Measurements from ENCODE around the gene OPN4. TPM values are rescaled to one million over a fixed set of nuclear protein-coding genes. Genes with fewer than 3 reads are reported as not detected.

The OPN4 gene
- total and polyA plus RNA-seq, 9 of the 15 experiments (the other 6 are each of a cell fraction or from before 2014, with no cell fraction given) = not detected

GRCh38 chr10:86691333-86692022 is 37.1 kb downstream of the OPN4 start:
- ChIA-PET CTCF (ENCODE audit: low intra/inter-chr PET ratio) (no interaction called here), POLR2A (no interaction called here)
- Histone ChIP-seq H3K4me1 (replicated peaks in 1 of 2; ENCODE audit: control insufficient read depth in 2 of 2, insufficient read depth in 2 of 2, low read length in 2 of 2) (peaks cover 0 to 10% of the 10 kb centered on the region in 2 experiments; a peak in 2 of 5 replicates), H4K20me1 (replicated peaks; ENCODE audit: control insufficient read depth, insufficient read depth, low read length) (no peaks in the 10 kb centered on the region), H3K36me3 (ENCODE audit: control insufficient read depth, insufficient read depth, low read length) (no peaks in the 10 kb centered on the region), H3K27me3 (ENCODE audit: control insufficient read depth in 2 of 2, insufficient read depth in 2 of 2, low read length in 2 of 2) (peaks cover 5 to 15% of the 10 kb centered on the region in 2 experiments; a peak in 3 of 5 replicates), H3K4me2 (ENCODE audit: insufficient read depth, low read length) (no peak overlapping the region), H2AFZ (ENCODE audit: low read depth, low read length) (no peak overlapping the region), H3K9me1 (ENCODE audit: control insufficient read depth, insufficient read depth, low read length) (peaks cover 1% of the 10 kb centered on the region), H3K4me3 (no peak overlapping the region), H3K9ac (ENCODE audit: insufficient read depth in 1 of 2, low read depth in 2 of 2, low read length in 2 of 2) (peak overlapping the region in 1 of 2 experiments; percentile 15; a peak in 2 of 4 replicates), H3K79me2 (ENCODE audit: control insufficient read depth, insufficient read depth, low read length) (no peaks in the 10 kb centered on the region), H3K9me3 (replicated peaks; ENCODE audit: control insufficient read depth, insufficient read depth, low read depth, low read length) (no peaks in the 10 kb centered on the region), H3K27ac (ENCODE audit: extremely low read depth, low read depth, low read length) (no peak overlapping the region)
- FAIRE-seq (no peak), DNase-seq (ENCODE audit: extremely low read depth in 1 of 4, low spot score in 3 of 4) (no peak), ATAC-seq (no peak)
- WGBS (ENCODE audit: insufficient coverage, low coverage, missing lambda C conversion rate) = 28% methylated on average over 9 of the region's 14 CpGs
- intact Hi-C loops (cut with micrococcal nuclease) (no loop called here), in situ Hi-C loops (cut with MboI) (no loop called here)
- no peak for TF ChIP-seq ZNF830 (CRISPR knock-in tag; IDR thresholded peaks at IDR 0.05)
- no peak for TF ChIP-seq ZNF184 (CRISPR knock-in tag; IDR thresholded peaks at IDR 0.05)
- no peak for TF ChIP-seq ARHGAP35 (IDR thresholded peaks at IDR 0.05; ENCODE audit: partially characterized antibody)
- no peak for TF ChIP-seq PPARD (CRISPR knock-in tag; IDR thresholded peaks at IDR 0.05)
- no peak for TF ChIP-seq KHSRP (IDR thresholded peaks at IDR 0.05)
- TF ChIP-seq, protein P1, sequence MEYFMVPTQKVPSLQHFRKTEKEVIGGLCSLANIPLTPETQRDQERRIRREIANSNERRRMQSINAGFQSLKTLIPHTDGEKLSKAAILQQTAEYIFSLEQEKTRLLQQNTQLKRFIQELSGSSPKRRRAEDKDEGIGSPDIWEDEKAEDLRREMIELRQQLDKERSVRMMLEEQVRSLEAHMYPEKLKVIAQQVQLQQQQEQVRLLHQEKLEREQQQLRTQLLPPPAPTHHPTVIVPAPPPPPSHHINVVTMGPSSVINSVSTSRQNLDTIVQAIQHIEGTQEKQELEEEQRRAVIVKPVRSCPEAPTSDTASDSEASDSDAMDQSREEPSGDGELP (CRISPR knock-in tag; IDR thresholded peaks at IDR 0.05; ENCODE audit: borderline replicate concordance) = no peak
- TF ChIP-seq PCBP2 (IDR thresholded peaks at IDR 0.05; ENCODE audit: low read depth, low read length, poor library complexity, severe bottlenecking) = no peak
- no peak for TF ChIP-seq TCF7 (IDR thresholded peaks at IDR 0.05; ENCODE audit: borderline replicate concordance)
- no peak for TF ChIP-seq CREB1 (IDR thresholded peaks at IDR 0.05)
- no peak for TF ChIP-seq CREB1 (CRISPR knock-in tag; IDR thresholded peaks at IDR 0.05)
- no peak for TF ChIP-seq CEBPG (CRISPR knock-in tag; IDR thresholded peaks at IDR 0.05)
- no peak for TF ChIP-seq CEBPG (tag; conservative IDR thresholded peaks at IDR 0.05 in 1 of 2, IDR thresholded peaks at IDR 0.05 in 1 of 2)
- no peak for TF ChIP-seq PHF8 (IDR thresholded peaks at IDR 0.05; ENCODE audit: borderline replicate concordance, low read length)
- no peak for TF ChIP-seq RBM22 (IDR thresholded peaks at IDR 0.05; ENCODE audit: low read depth, low read length, poor library complexity, severe bottlenecking)
- TF ChIP-seq EHMT2 (IDR thresholded peaks at IDR 0.05) = no peak
- no peak for TF ChIP-seq ZHX1 (conservative IDR thresholded peaks at IDR 0.05; ENCODE audit: low read length)
- TF ChIP-seq ZNF316 (IDR thresholded peaks at IDR 0.05) = no peak
- TF ChIP-seq ILF3 (IDR thresholded peaks at IDR 0.05; ENCODE audit: borderline replicate concordance) = no peak
- TF ChIP-seq ZNF695 (CRISPR knock-in tag; IDR thresholded peaks at IDR 0.05) = no peak
- no TSS peak for BruUV-seq (replicated peaks)
